HepG2 (cell line): ENCODE results near the gene FANCE. TPM values are rescaled to one million over a fixed set of nuclear protein-coding genes. Genes with fewer than 3 reads are reported as not detected.

Experiments
- ARHGAP35 ChIP-seq: sonication (generic); formaldehyde crosslinking; IDR thresholded peaks from 2 replicates; pipeline ENCODE4 v1.9.0; 2022; ENCODE audit warnings: mild to moderate bottlenecking, inconsistent platforms, moderate library complexity, missing genetic modification reagents, borderline replicate concordance
- ARNT ChIP-seq: fragments of 450-650 bp; IDR thresholded peaks from 2 replicates; pipeline ENCODE4 v1.6.1; 2017
- CCAR2 ChIP-seq: fragments of 200-400 bp; formaldehyde crosslinking; optimal IDR thresholded peaks from 2 replicates; pipeline ENCODE3; 2018; ENCODE audit warnings: low read depth, mild to moderate bottlenecking, low read length, moderate library complexity
- FOXK1 ChIP-seq: sonication (generic); formaldehyde crosslinking; IDR thresholded peaks from 2 replicates; pipeline ENCODE4 v1.4.0; 2020; ENCODE audit warnings: low read depth, missing genetic modification reagents, borderline replicate concordance
- FOXP4 ChIP-seq: sonication (generic); formaldehyde crosslinking; IDR thresholded peaks from 2 replicates; pipeline ENCODE4 v1.4.0; 2020; ENCODE audit warnings: missing genetic modification reagents
- HNRNPLL ChIP-seq: fragments of 200-400 bp; formaldehyde crosslinking; IDR thresholded peaks from 2 replicates; pipeline ENCODE4 v1.6.1; 2017; ENCODE audit warnings: mild to moderate bottlenecking, low read depth, low read length; ENCODE audit not compliant: poor library complexity, severe bottlenecking
- NFYB ChIP-seq: sonication (generic); formaldehyde crosslinking; IDR thresholded peaks from 2 replicates; pipeline ENCODE4 v1.4.0; 2020; ENCODE audit warnings: missing genetic modification reagents
- ONECUT2 ChIP-seq: sonication (generic); formaldehyde crosslinking; IDR thresholded peaks from 2 replicates; pipeline ENCODE4 v1.4.0; 2020; ENCODE audit warnings: missing genetic modification reagents
- POLR2A ChIP-seq, 2 experiments: IDR thresholded peaks; 2 replicates each; pipeline ENCODE4 v1.6.1; 2011; ENCODE audit warnings: low read depth in 2 of 2, low read length in 2 of 2, mild to moderate bottlenecking in 1 of 2, moderate library complexity in 1 of 2; ENCODE audit not compliant: insufficient read depth in 1 of 2
- SMAD9 ChIP-seq: sonication (generic); formaldehyde crosslinking; IDR thresholded peaks from 2 replicates; pipeline ENCODE4 v1.5.1; 2020; ENCODE audit warnings: mild to moderate bottlenecking, missing genetic modification reagents
- SOX5 ChIP-seq: IDR thresholded peaks from 2 replicates; pipeline ENCODE4 v1.6.1; 2016; ENCODE audit warnings: borderline replicate concordance
- SRF ChIP-seq: IDR thresholded peaks from 2 replicates; pipeline ENCODE4 v1.6.1; 2011; ENCODE audit warnings: mild to moderate bottlenecking, low read depth, low read length, moderate library complexity
- TCF7 ChIP-seq: sonication (generic); IDR thresholded peaks from 2 replicates; pipeline ENCODE4 v1.6.1; 2016; ENCODE audit warnings: antibody characterized with exemption, low read depth
- TSC22D2 ChIP-seq: sonication (generic); formaldehyde crosslinking; IDR thresholded peaks from 2 replicates; pipeline ENCODE4 v1.5.1; 2020; ENCODE audit warnings: missing genetic modification reagents, mild to moderate bottlenecking, borderline replicate concordance
- ZEB1 ChIP-seq: IDR thresholded peaks from 2 replicates; pipeline ENCODE4 v1.6.1; 2012; ENCODE audit warnings: mild to moderate bottlenecking, low read depth, inconsistent platforms; ENCODE audit not compliant: insufficient replicate concordance
- ZFP82 ChIP-seq: sonication (generic); formaldehyde crosslinking; IDR thresholded peaks from 2 replicates; pipeline ENCODE4 v1.5.1; 2020; ENCODE audit warnings: mild to moderate bottlenecking, missing genetic modification reagents, borderline replicate concordance
- ZFYVE20 ChIP-seq: sonication (generic); formaldehyde crosslinking; IDR thresholded peaks from 2 replicates; pipeline ENCODE4 v1.8.0; 2023; ENCODE audit warnings: low read depth, mild to moderate bottlenecking, moderate library complexity, missing genetic modification reagents, borderline replicate concordance
- ZNF225 ChIP-seq: sonication (generic); formaldehyde crosslinking; IDR thresholded peaks from 2 replicates; pipeline ENCODE4 v1.4.0; 2020; ENCODE audit warnings: mild to moderate bottlenecking, missing genetic modification reagents
- ZNF253 ChIP-seq: sonication (generic); formaldehyde crosslinking; IDR thresholded peaks from 2 replicates; pipeline ENCODE4 v1.8.0; 2022; ENCODE audit warnings: mild to moderate bottlenecking, missing genetic modification reagents, borderline replicate concordance
- ZNF280D ChIP-seq: sonication (generic); formaldehyde crosslinking; IDR thresholded peaks from 2 replicates; pipeline ENCODE4 v1.5.1; 2020; ENCODE audit warnings: mild to moderate bottlenecking, missing genetic modification reagents
- ZNF431 ChIP-seq: sonication (generic); formaldehyde crosslinking; IDR thresholded peaks from 2 replicates; pipeline ENCODE4 v1.9.0; 2022; ENCODE audit warnings: missing genetic modification reagents, low read depth, mild to moderate bottlenecking, borderline replicate concordance
- ZNF577 ChIP-seq: sonication (generic); formaldehyde crosslinking; IDR thresholded peaks from 2 replicates; pipeline ENCODE4 v1.4.0; 2020; ENCODE audit warnings: mild to moderate bottlenecking, low read depth, missing genetic modification reagents, borderline replicate concordance
- ZNF720 ChIP-seq: sonication (generic); formaldehyde crosslinking; IDR thresholded peaks from 2 replicates; pipeline ENCODE4 v1.4.0; 2020; ENCODE audit warnings: missing genetic modification reagents
- polyA plus RNA-seq, 8 experiments: library from polyadenylated mRNA; depleted of rRNA in 3 of 8; stranded (reverse) in 7 of 8; unstranded in 1 of 8; fragments of >200 nt; fragmentation: Illumina TruSeq in 4 of 8; extraction: Trizol in 4 of 8; gene quantifications; 2 replicates each; pipeline versions ENCODE4 v1.2.1 to v1.2.3, GENCODE V29; 2011 to 2016; ENCODE audit warnings: low read depth in 4 of 8, missing spikeins in 1 of 8, mixed read lengths in 1 of 8; ENCODE audit not compliant: insufficient read depth in 1 of 8
- total RNA-seq, 5 experiments: library from RNA; depleted of rRNA; stranded (reverse); fragments of >200 nt; fragmentation: Illumina TruSeq; extraction: Trizol; gene quantifications; 2 replicates each; pipeline ENCODE4 v1.2.3, GENCODE V29; 2016; ENCODE audit warnings: low read depth in 1 of 5

FANCE gene
- total and polyA plus RNA-seq, 2 of the 13 experiments (the other 11 are each of a cell fraction or from before 2014, with no cell fraction given), result 7.1 to 11.2 TPM

DNA sequence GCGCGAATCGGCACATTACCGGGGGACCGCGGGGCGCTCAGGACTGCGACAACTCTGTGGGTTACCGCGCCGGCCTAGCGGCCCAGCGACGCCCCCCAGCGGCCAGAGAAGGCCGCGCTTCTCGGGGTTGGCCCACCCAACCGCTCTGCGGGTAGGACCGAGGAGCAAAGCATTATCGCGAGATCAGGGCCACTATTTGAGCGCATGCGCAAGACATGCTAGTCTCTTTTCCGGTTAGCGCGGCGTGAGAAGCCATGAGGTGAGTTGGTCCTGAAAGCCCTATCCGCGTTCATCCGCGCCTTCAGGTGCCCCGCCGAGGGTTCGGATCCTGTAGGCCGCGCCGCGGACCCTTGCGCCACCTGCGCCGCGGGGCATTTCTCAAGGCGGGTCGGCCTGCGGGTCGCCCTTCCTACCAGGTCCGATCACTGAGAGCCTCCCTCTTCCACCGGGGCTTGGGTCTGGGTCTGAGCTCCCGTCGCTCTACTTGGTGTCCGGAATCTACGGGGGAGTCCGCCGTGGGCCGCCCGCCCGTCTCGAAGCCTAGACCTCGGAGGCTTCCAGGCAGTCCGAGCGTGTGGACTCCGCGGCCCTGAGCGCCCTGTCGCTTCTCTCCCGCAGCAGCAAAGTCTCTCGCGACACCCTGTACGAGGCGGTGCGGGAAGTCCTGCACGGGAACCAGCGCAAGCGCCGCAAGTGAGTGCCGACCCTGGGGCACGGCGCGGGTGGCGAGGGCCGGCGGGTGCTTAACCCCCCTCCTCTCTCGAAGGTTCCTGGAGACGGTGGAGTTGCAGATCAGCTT, 16.2 kb downstream of the FANCE start, which contains the start of gene RPL10A (continued):
- TF ChIP-seq SOX5 (peak; percentile 65), CCAR2 (no peak), POLR2A (IDR thresholded peaks at IDR 0.05; ENCODE audit: insufficient read depth in 1 of 2, low read depth in 2 of 2, low read length in 2 of 2) (peak in 1 of 2 experiments; percentile 100; a peak in 2 of 4 replicates), FOXK1 (CRISPR knock-in tag) (peak; percentile 88), FOXP4 (CRISPR knock-in tag) (peak; percentile 67; the same call in 1 of the 2 replicates), ZNF720 (CRISPR knock-in tag) (no peak), ZNF577 (CRISPR knock-in tag) (peak; percentile 74; the same call in 1 of the 2 replicates), ZEB1 (no peak), ZNF280D (peak; percentile 89; the same call in 1 of the 2 replicates), ZNF253 (CRISPR knock-in tag) (peak; percentile 73), TSC22D2 (CRISPR knock-in tag) (peak; percentile 98), ZNF431 (CRISPR knock-in tag) (peak; percentile 91; the same call in 1 of the 2 replicates), SRF (0 out of 2 replicates have a peak, but pooled peaks have one; percentile 35), ONECUT2 (no peak), ARHGAP35 (peak; percentile 84; the same call in 1 of the 2 replicates), ARNT (no peak), SMAD9 (CRISPR knock-in tag) (no peak), TCF7 (no peak), NFYB (CRISPR knock-in tag) (peak; percentile 63), ZNF225 (peak; percentile 97), ZFYVE20 (CRISPR knock-in tag) (no peak; the same call in none of the 2 replicates), ZFP82 (peak; percentile 80; the same call in 1 of the 2 replicates), HNRNPLL (peak; percentile 97)
